Right cardiac atrium (tissue), 5 donors: Measurements from ENCODE around the gene SNCA. TPM values are rescaled to one million over a fixed set of nuclear protein-coding genes. Genes with fewer than 3 reads are reported as not detected.

Experiments
- ATAC-seq, 2 donors: fragments of 200-7000 bp; cut with Tn5 transposase; one replicate each; pipeline versions ENCODE4 v1.8.0 to v1.9.1; 2020; ENCODE audit warnings: moderate library complexity in 2 of 2, mild to moderate bottlenecking in 1 of 2
- DNase-seq, 3 donors: peaks; one replicate each; pipeline ENCODE4 v3.0.0-alpha.2; 2020
- H3K27ac ChIP-seq: one replicate; pipeline ENCODE4 v1.5.1; 2013; ENCODE audit warnings: mild to moderate bottlenecking, low read length, control low read depth, moderate library complexity
- H3K27me3 ChIP-seq: one replicate; pipeline ENCODE4 v1.6.1; 2013; ENCODE audit not compliant: control insufficient read depth, insufficient read depth
- H3K4me1 ChIP-seq: one replicate; pipeline ENCODE4 v1.6.1; 2013; ENCODE audit warnings: low read length; ENCODE audit not compliant: control insufficient read depth, insufficient read depth
- H3K4me3 ChIP-seq: one replicate; pipeline ENCODE4 v1.5.1; 2013; ENCODE audit warnings: low read length, control low read depth
- H3K9me3 ChIP-seq: one replicate; pipeline ENCODE4 v1.6.1; 2013; ENCODE audit warnings: low read length; ENCODE audit not compliant: control insufficient read depth
- WGBS: extraction: QIAGEN DNeasy Blood & Tissue Kit; methylation state at CpG from one replicate; pipeline ENCODE4 v1.1.7; 2013; 5-methylcytosine and 5-hydroxymethylcytosine counted together
- intact Hi-C, 4 donors: fragments of 100-400 bp; cut with DNase I; formaldehyde crosslinking; loops; one replicate each; pipeline versions ENCODE4 v1.11.0 to v1.14.0; 2022 to 2023
- long read RNA-seq, 4 donors: library from polyadenylated mRNA; unstranded; transcript quantifications; one replicate each; pipeline ENCODE4 v2.0.0, GENCODE V29; 2020 to 2021
- polyA plus RNA-seq: library from polyadenylated mRNA; stranded (reverse); fragments of 200-250 nt; gene quantifications from one replicate; pipeline ENCODE4 v1.2.3, GENCODE V29; 2013
- total RNA-seq, 4 donors: library from RNA; stranded (reverse); fragmentation: NEBNext Ultra II Directional; extraction: Animal tissue kit (Norgen Biotek cat#: 25700); gene quantifications; one replicate each; pipeline ENCODE4 v1.2.1, GENCODE V29; 2021
- donor health status: healthy with polysubstance abuse.
- donor health status: DM: no; HTN: yes; CAD: no.
- donor health status: DM: no; HTN: no; CAD: no.
- donor health status: DM: no; HTN: yes; CAD: no; lungs with severe emphysema.
- donor health status: DM: yes; HTN: yes; CAD: no.

SNCA gene
- 10 to 100 TPM in 1 of 4 donors, 1 to 10 TPM in 3; 6.0 to 13.2 (median 7.4) TPM for total RNA-seq
- 6.6 TPM for polyA plus RNA-seq
- long read RNA-seq, donor 1, transcript SNCA-205 (6 exons, 1,290 nt), result major isoform, 14 of 16 reads
- long read RNA-seq, donor 1, partial matches to known transcripts, result 1 of 16 reads
- long read RNA-seq, donor 1, other reads (novel, unspliced or antisense), result 0 of 16 reads
- long read RNA-seq, donor 2, partial matches to known transcripts, result 0 of 3 reads
- long read RNA-seq, donor 2, other reads (novel, unspliced or antisense), result 1 of 3 reads
- long read RNA-seq, donor 3, transcript SNCA-205 (6 exons, 1,290 nt), result major isoform, 21 of 27 reads
- long read RNA-seq, donor 3, partial matches to known transcripts, result 1 of 27 reads
- long read RNA-seq, donor 3, other reads (novel, unspliced or antisense), result 3 of 27 reads
- long read RNA-seq, donor 4, transcript SNCA-205 (6 exons, 1,290 nt), result major isoform, 13 of 13 reads
- long read RNA-seq, donor 4, partial matches to known transcripts, result 0 of 13 reads
- long read RNA-seq, donor 4, other reads (novel, unspliced or antisense), result 0 of 13 reads

DNA sequence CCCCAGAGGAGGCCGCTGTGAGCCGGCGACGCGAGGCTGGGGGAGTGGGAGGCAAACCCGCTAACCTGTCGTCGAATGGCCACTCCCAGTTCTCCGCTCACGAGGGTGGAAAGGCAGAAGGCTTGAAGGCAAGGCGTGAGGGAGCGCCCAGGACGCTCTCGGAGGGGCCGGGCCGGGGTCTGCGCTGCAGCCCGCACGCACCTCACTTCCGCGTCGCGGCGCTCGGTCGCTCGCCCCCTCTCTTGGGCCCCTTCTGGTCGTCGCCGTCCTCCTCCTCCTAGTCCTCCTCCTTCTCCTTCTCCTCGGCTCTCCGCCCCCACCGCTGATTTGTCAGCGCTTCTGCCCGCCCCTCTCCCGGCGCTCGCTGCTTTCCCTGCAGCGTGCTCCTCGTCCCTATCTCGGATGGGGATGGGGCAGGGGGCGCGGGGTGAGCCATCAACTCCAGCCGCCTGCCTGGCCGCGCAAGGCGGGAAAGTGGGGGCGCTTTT, at the start of gene SNCA:
Gene SNCA, minus strand, starts transcription at position 265 of the 488 bp plus-strand sequence. CDS start 1,494 bp downstream, outside the sequence.
- Histone ChIP-seq H3K9me3 (no peaks in the 10 kb centered on the region), H3K4me1 (no peaks in the 10 kb centered on the region), H3K27ac (no peak within 1 kb of the TSS), H3K27me3 (peaks cover 3% of the 10 kb centered on the region), H3K4me3 (peak within 1 kb of the TSS; percentile 73)
- peak; percentile 49 to 83 (median 80) for DNase-seq
- intact Hi-C loops, result no loop called here
- under 1% methylated on average over 48 of the region's 48 CpGs for WGBS
- peak; percentile 91 to 93 for ATAC-seq

DNA sequence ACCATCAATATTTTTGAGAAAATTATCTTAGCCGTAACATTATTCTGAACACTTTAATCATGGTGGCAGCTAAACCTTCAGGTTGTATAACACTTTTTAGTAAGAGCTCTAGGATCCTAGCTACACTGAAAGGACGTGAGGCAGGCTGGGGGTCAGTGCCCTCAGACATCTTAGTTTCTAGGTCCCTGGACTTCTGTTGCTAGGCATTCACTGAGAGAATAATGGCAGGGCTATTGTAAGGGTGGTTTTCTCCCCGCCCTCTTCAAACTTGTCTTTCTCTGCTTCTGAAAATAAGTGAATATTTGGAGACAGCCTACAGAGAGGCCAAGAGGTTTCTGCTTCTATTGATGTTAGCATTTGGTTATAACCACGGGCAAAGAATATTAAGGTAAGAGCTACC, 42.3 kb upstream of the SNCA start:
- 90% methylated on average over 4 of the region's 4 CpGs for WGBS
- intact Hi-C loops, result loop anchor here in 1 of 4 donors (10.0 kb wide), 1 partner anchor 224 kb away; no protein-coding TSS in a partner anchor
- Histone ChIP-seq H3K9me3 (no peaks in the 10 kb centered on the region), H3K27me3 (no peaks in the 10 kb centered on the region), H3K27ac (no peak overlapping the region), H3K4me3 (no peak overlapping the region), H3K4me1 (no peaks in the 10 kb centered on the region)
- ATAC-seq (no peak), DNase-seq (no peak)

DNA sequence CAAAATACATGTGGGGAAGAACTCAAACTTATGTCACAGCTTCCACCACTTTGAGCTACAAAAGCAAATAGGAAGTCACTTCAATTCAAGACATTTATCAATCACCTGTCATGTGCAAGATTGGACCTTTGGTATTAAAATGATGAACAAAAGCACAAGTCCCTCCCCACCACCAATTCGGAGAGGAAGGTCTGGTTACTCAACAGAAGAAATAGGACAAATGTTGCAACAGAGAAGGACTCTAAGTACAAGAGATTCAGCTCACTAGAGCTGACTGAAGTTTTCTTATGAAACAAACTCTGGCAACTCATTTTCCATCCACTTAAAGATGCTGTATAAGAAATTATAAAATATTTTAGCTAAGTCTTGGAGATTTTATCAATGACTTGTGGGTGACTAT, 41.6 kb upstream of the SNCA start:
- intact Hi-C loops, result loop anchor here in 1 of 4 donors (10.0 kb wide), 1 partner anchor 224 kb away; no protein-coding TSS in a partner anchor
- no peaks in the 10 kb centered on the region for H3K9me3 ChIP-seq
- no peaks in the 10 kb centered on the region for H3K4me1 ChIP-seq
- no peak overlapping the region for H3K27ac ChIP-seq
- no peak for DNase-seq
- WGBS, result 65% methylated on average over 1 of the region's 1 CpG
- no peaks in the 10 kb centered on the region for H3K27me3 ChIP-seq
- H3K4me3 ChIP-seq, result no peak overlapping the region
- ATAC-seq, result no peak

DNA sequence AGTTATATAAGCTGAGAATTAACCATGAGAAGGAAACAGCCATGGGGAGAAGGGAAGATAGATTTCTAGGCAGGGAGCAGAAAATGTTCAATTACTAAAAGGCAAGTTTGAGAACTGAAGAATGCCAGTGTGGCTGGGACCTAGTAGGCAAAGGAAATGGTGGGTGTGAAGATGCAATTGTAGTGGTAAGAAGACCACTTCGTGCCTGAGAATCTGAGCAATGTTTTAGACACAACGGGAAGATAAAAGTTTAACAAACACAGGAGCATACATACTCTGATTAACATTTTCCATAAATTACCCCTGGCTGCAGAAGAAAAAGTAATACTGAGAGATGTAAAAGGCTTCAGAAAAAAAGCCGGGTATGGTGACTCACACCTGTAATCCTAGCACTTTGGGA, 39.6 kb upstream of the SNCA start:
- intact Hi-C loops, result loop anchor here in 1 of 4 donors (10.0 kb wide), 1 partner anchor 222 kb away; no protein-coding TSS in a partner anchor
- ATAC-seq (no peak), DNase-seq (no peak)
- Histone ChIP-seq H3K27ac (no peak overlapping the region), H3K4me1 (no peaks in the 10 kb centered on the region), H3K27me3 (no peaks in the 10 kb centered on the region), H3K4me3 (no peak overlapping the region), H3K9me3 (no peaks in the 10 kb centered on the region)
- WGBS, result 79% methylated on average over 3 of the region's 3 CpGs

DNA sequence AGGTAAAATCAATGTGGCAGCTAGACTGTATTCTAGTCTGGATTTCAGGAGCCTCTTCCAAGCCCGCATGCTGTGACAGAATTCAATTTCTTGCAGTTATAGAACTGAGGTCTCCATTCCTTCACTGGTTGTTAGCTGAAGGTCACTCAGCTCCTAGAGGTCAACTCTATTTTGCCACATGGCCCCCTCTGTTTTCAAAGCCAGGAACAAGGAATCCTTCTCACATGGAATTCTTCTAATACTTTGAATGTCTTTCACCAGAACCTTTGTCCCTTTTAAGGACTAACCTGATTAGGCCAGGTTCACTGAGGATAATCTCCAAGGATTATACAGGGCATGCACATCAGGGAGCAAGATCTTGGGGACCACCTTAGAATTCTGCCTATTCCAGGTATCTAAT, 34.2 kb upstream of the SNCA start:
- DNase-seq (no peak), ATAC-seq (no peak)
- H3K27me3 ChIP-seq, result no peaks in the 10 kb centered on the region
- H3K27ac ChIP-seq, result no peak overlapping the region
- no peaks in the 10 kb centered on the region for H3K9me3 ChIP-seq
- no peaks in the 10 kb centered on the region for H3K4me1 ChIP-seq
- 97% methylated on average over 1 of the region's 1 CpG for WGBS
- no peak overlapping the region for H3K4me3 ChIP-seq
- intact Hi-C loops, result loop anchor here in 1 of 4 donors (10.0 kb wide), 1 partner anchor 216 kb away; no protein-coding TSS in a partner anchor

DNA sequence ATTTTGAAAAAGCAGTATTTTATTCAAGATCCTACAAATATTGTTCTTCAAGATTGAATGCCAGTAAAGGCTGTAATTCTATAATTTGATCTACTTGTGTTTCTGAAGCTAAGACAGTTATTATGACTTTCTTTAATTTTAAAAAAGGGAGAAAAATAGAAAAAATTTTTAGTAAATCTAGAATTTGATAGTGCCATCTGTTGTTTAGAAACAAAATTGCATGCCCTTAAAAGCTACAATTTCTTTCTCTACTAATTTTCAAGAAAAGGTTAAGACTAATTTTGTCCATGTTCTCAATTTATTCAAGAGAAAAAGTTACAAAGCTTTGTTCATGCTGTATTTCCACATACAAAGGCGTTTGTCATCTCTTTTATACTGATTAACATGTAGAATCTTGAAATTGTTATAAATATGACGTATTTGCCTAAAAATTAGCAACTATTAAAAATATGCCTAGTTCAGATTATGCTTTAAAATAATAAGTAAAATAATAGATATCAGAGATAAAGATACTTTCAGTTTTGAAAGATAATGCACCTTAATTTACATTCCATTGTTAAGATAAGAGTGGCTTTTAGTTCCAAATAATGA, 32.1 kb upstream of the SNCA start:
- no peak for ATAC-seq
- Histone ChIP-seq H3K27me3 (no peaks in the 10 kb centered on the region), H3K27ac (no peak overlapping the region), H3K4me1 (no peaks in the 10 kb centered on the region), H3K4me3 (no peak overlapping the region), H3K9me3 (no peaks in the 10 kb centered on the region)
- intact Hi-C loops, result loop anchor here in 1 of 4 donors (5.0 kb wide), 1 partner anchor 212 kb away; no protein-coding TSS in a partner anchor
- no peak for DNase-seq
- 56% methylated on average over 2 of the region's 2 CpGs for WGBS

DNA sequence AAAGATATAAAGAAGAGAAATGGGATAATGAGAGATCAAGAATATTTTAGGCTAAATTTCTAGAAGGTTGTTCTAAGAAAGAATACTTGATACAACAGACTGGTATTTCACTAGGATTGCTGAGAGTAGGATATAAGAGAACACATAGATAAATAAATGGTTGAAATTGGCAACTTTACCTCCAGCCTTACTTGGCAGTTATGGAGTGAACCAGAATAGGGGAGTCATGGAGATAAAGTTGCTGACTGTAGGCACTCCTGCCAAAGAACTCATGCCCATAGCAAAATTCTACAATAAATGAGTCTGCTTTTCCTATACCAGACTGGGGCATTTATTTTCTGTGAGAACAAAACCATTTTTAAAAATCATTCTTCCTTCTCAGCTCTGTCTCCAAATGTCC, 31.3 kb upstream of the SNCA start:
- DNase-seq (no peak), ATAC-seq (no peak)
- Histone ChIP-seq H3K4me1 (no peaks in the 10 kb centered on the region), H3K27me3 (no peaks in the 10 kb centered on the region), H3K27ac (no peak overlapping the region), H3K4me3 (no peak overlapping the region), H3K9me3 (no peaks in the 10 kb centered on the region)
- intact Hi-C loops, result loop anchor here in 1 of 4 donors (5.0 kb wide), 1 partner anchor 211 kb away; no protein-coding TSS in a partner anchor

DNA sequence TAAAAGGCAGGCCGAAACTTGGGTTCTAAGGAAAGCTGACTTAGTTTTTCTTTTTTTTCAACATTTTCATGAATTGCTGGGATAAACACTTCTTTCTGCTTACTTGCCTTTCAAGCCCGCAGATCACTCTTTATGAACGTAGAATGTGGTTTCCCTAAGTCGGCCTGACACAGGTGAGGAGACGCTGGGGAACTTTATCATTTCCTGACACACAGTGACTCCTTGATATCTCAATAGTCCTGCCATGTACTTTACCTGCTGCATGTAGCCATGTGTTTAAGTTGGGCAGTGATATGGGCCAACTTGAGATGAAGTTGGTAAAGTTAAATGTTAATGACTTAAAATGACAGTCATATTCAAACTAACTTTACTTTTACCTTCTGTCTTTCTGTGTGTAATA, 26.6 kb upstream of the SNCA start:
- ATAC-seq (no peak), DNase-seq (no peak)
- H3K4me1 ChIP-seq, result no peaks in the 10 kb centered on the region
- H3K4me3 ChIP-seq, result no peak overlapping the region
- H3K27me3 ChIP-seq, result no peaks in the 10 kb centered on the region
- H3K27ac ChIP-seq, result no peak overlapping the region
- WGBS, result 85% methylated on average over 5 of the region's 5 CpGs
- intact Hi-C loops, result no loop called here
- H3K9me3 ChIP-seq, result no peaks in the 10 kb centered on the region

DNA sequence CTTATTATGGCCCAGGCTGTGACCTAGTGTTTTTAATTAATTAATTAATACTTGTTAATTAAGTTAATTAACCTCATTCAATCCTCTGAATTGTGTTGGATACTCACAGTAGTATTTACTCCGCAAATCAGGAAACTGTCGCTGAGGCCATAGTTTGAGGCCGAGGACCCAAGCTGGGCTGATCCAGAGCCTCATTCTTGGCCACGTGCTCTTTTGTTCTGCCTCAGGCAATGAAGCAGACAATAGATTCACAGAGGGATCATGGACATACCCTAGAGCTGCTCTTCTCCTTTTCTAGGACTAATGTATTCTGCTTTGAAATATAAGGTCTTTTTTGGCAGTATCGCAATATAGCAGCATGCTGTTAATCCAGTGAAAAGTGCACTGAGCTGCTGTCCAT, 24.0 kb upstream of the SNCA start:
- WGBS, result 93% methylated on average over 5 of the region's 5 CpGs
- H3K9me3 ChIP-seq, result no peaks in the 10 kb centered on the region
- no peak overlapping the region for H3K4me3 ChIP-seq
- H3K27ac ChIP-seq, result no peak overlapping the region
- intact Hi-C loops, result no loop called here
- H3K4me1 ChIP-seq, result no peaks in the 10 kb centered on the region
- ATAC-seq (no peak), DNase-seq (no peak)
- H3K27me3 ChIP-seq, result no peaks in the 10 kb centered on the region

DNA sequence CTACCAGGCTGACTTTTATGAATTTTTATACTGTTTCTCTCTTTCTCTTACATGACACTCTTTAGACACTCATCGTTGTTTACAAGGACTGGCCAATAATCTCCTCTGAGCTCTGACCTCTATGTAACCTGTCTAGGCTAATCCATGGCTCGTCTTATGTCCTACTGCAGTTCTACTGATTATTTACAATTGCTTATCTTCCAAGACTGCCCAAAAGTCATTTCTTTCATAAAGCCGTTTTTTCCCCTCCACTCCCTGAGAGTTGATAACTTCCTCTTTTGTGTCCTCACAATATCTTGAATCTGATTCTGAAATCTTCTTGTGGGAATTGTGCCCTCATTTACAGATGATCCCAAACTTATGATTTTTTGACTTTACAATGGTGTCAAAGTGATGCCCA, 18.3 kb upstream of the SNCA start:
- no peak overlapping the region for H3K27ac ChIP-seq
- no peak overlapping the region for H3K4me3 ChIP-seq
- ATAC-seq (no peak), DNase-seq (no peak)
- H3K9me3 ChIP-seq, result no peaks in the 10 kb centered on the region
- H3K4me1 ChIP-seq, result no peaks in the 10 kb centered on the region
- intact Hi-C loops, result no loop called here
- WGBS, result 59% methylated on average over 3 of the region's 3 CpGs
- H3K27me3 ChIP-seq, result no peaks in the 10 kb centered on the region
